Endothelial cell of umbilical vein (primary cell): ENCODE measurements around the gene HLA-DOA. TPM values are rescaled to one million over a fixed set of nuclear protein-coding genes. Genes with fewer than 3 reads are reported as not detected.

Experiments
- BruUV-seq: library from RNA; stranded (reverse); fragments of 400-500 nt; replicated peaks from 2 replicates; lab custom pipeline; 2021; lab: Mats Ljungman, UMichigan
- CTCF ChIA-PET: fragments of 300-600, 350-600 bp; sonication (Branson Sonifier 250); formaldehyde crosslinking; loops from one replicate; lab custom pipeline; 2021; ENCODE audit warnings: antibody characterized with exemption, inconsistent platforms; lab: Charles Lee
- POLR2A ChIA-PET: fragments of 300-600, 350-600 bp; sonication (Branson Sonifier 250); formaldehyde crosslinking; loops from one replicate; lab custom pipeline; 2021; ENCODE audit warnings: antibody characterized with exemption, inconsistent platforms; lab: Charles Lee
- DNase-seq: peaks from one replicate; pipeline ENCODE4 v3.0.0-alpha.2; 2011; ENCODE audit warnings: low read depth, low spot score
- FAIRE-seq: peaks from 2 replicates; lab custom pipeline; 2011; peaks lifted over from hg19 to GRCh38; lab: Jason Lieb, UNC
- H2AFZ ChIP-seq: 2 replicates; pipeline ENCODE4 v1.6.0; 2012; ENCODE audit warnings: low read depth, low read length, control low read depth, inconsistent platforms
- H3K27ac ChIP-seq: 2 replicates; pipeline ENCODE4 v1.5.1; 2011; ENCODE audit warnings: low read depth, mild to moderate bottlenecking, control low read depth, low read length, moderate library complexity; ENCODE audit not compliant: insufficient read depth
- H3K27me3 ChIP-seq, 2 experiments: 2 replicates each; pipeline versions ENCODE4 v1.6.0 to v1.6.1; 2011; ENCODE audit warnings: low read length in 2 of 2, mixed read lengths in 1 of 2; ENCODE audit not compliant: control insufficient read depth in 2 of 2, insufficient read depth in 2 of 2
- H3K36me3 ChIP-seq, 2 experiments: 2 replicates in 1 of 2; 3 replicates in 1 of 2; pipeline ENCODE4 v1.5.1; 2011; ENCODE audit warnings: low read length in 2 of 2, mild to moderate bottlenecking in 1 of 2, moderate library complexity in 1 of 2; ENCODE audit not compliant: control insufficient read depth in 2 of 2, insufficient read depth in 2 of 2; ENCODE audit errors: extremely low read depth in 1 of 2
- H3K4me1 ChIP-seq: 3 replicates; pipeline ENCODE4 v1.5.1; 2011; ENCODE audit warnings: mild to moderate bottlenecking, low read length; ENCODE audit not compliant: control insufficient read depth, insufficient read depth; ENCODE audit errors: extremely low read depth
- H3K4me2 ChIP-seq: 2 replicates; pipeline ENCODE4 v1.6.1; 2011; ENCODE audit warnings: low read length, control low read depth, mixed read lengths; ENCODE audit not compliant: insufficient read depth
- H3K4me3 ChIP-seq, 3 experiments: fragments of 200-600 bp in 1 of 3; sonication (generic), shearing (Covaris generic) in 1 of 3; replicated peaks in 1 of 3; 2 replicates each; pipeline ENCODE4 v1.5.1; 2011 to 2016; ENCODE audit warnings: control low read depth in 3 of 3, low read length in 3 of 3, mild to moderate bottlenecking in 2 of 3, inconsistent platforms in 1 of 3, low read depth in 1 of 3, moderate library complexity in 1 of 3; ENCODE audit not compliant: insufficient read depth in 1 of 3
- H3K79me2 ChIP-seq: 2 replicates; pipeline ENCODE4 v1.6.0; 2012; ENCODE audit warnings: low read length, inconsistent platforms; ENCODE audit not compliant: control insufficient read depth, insufficient read depth
- H3K9ac ChIP-seq: replicated peaks from 2 replicates; pipeline ENCODE3; 2011; ENCODE audit warnings: low read length, control low read depth; ENCODE audit not compliant: insufficient read depth; ENCODE audit errors: extremely low read depth
- H3K9me1 ChIP-seq: replicated peaks from 3 replicates; pipeline ENCODE4 v1.6.0; 2011; ENCODE audit warnings: mild to moderate bottlenecking, low read length; ENCODE audit not compliant: control insufficient read depth, insufficient read depth; ENCODE audit errors: extremely low read depth
- H3K9me3 ChIP-seq: replicated peaks from 2 replicates; pipeline ENCODE4 v1.5.1; 2012; ENCODE audit warnings: low read length, inconsistent platforms; ENCODE audit not compliant: control insufficient read depth, insufficient read depth
- H4K20me1 ChIP-seq: replicated peaks from 2 replicates; pipeline ENCODE3; 2011; ENCODE audit warnings: mild to moderate bottlenecking, low read length; ENCODE audit not compliant: control insufficient read depth, insufficient read depth; ENCODE audit errors: extremely low read depth
- CTCF ChIP-seq, 2 donors: IDR thresholded peaks; 1 replicate in 1 of 2; 2 replicates in 1 of 2; pipeline ENCODE4 v1.5.1; 2011; ENCODE audit warnings: low read length in 2 of 2, mild to moderate bottlenecking in 2 of 2, moderate library complexity in 2 of 2, control low read depth in 1 of 2, inconsistent platforms in 1 of 2, low read depth in 1 of 2; ENCODE audit not compliant: insufficient read depth in 1 of 2; ENCODE audit errors: extremely low read depth in 1 of 2
- EZH2 ChIP-seq: IDR thresholded peaks from 2 replicates; pipeline ENCODE4 v1.6.1; 2012; ENCODE audit warnings: borderline replicate concordance, low read depth, mild to moderate bottlenecking, moderate library complexity, low read length, inconsistent platforms; ENCODE audit not compliant: severe bottlenecking
- FOS ChIP-seq: IDR thresholded peaks from 2 replicates; pipeline ENCODE4 v1.6.1; 2011; ENCODE audit warnings: mild to moderate bottlenecking, low read length, moderate library complexity, borderline replicate concordance; ENCODE audit not compliant: insufficient read depth
- GATA2 ChIP-seq: IDR thresholded peaks from 2 replicates; pipeline ENCODE4 v1.7.0; 2011; ENCODE audit warnings: low read depth, mild to moderate bottlenecking, moderate library complexity, mixed read lengths, low read length; ENCODE audit not compliant: insufficient read length, insufficient read depth
- JUN ChIP-seq: IDR thresholded peaks from 2 replicates; pipeline ENCODE4 v1.6.1; 2011; ENCODE audit warnings: borderline replicate concordance, low read depth; ENCODE audit not compliant: insufficient read length, insufficient read depth
- MAX ChIP-seq: IDR thresholded peaks from 2 replicates; pipeline ENCODE4 v1.6.1; 2011; ENCODE audit not compliant: insufficient read depth, insufficient read length
- MYC ChIP-seq: IDR thresholded peaks from one replicate; pipeline ENCODE4 v1.6.1; 2011; ENCODE audit warnings: mild to moderate bottlenecking, low read depth, low read length
- POLR2A ChIP-seq: IDR thresholded peaks from 2 replicates; pipeline ENCODE4 v1.6.1; 2012; ENCODE audit warnings: low read depth, mild to moderate bottlenecking, control low read depth, low read length
- POLR2AphosphoS5 ChIP-seq: IDR thresholded peaks from 2 replicates; pipeline ENCODE4 v1.6.1; 2012; ENCODE audit warnings: low read depth, mild to moderate bottlenecking, control low read depth, low read length, moderate library complexity; ENCODE audit not compliant: insufficient read depth
- dilution Hi-C: fragments of 300-500 bp; cut with MboI; formaldehyde crosslinking; loops from one replicate; pipeline ENCODE4 v1.15.0; 2019; ENCODE audit warnings: low sequenced_read_pairs; ENCODE audit not compliant: extremely low pct_ligation_motif_present
- intact Hi-C: fragments of 100-400 bp; cut with micrococcal nuclease; formaldehyde crosslinking; loops from one replicate; pipeline ENCODE4 v1.10.0; 2022
- polyA plus RNA-seq, 4 experiments: library from polyadenylated mRNA; depleted of rRNA in 3 of 4; stranded (reverse) in 3 of 4; unstranded in 1 of 4; fragments of >200 nt; gene quantifications; 2 replicates each; pipeline versions ENCODE4 v1.2.1 to v1.2.3, GENCODE V29; 2011 to 2012; ENCODE audit warnings: missing spikeins in 1 of 4
- total RNA-seq: library from RNA; stranded (reverse); gene quantifications from 2 replicates; pipeline ENCODE4 v1.2.3, GENCODE V29; 2021

Gene HLA-DOA
- total and polyA plus RNA-seq, 2 donors (not counting 3 experiments of a cell fraction or from before 2014, with no cell fraction given), result not detected

DNA sequence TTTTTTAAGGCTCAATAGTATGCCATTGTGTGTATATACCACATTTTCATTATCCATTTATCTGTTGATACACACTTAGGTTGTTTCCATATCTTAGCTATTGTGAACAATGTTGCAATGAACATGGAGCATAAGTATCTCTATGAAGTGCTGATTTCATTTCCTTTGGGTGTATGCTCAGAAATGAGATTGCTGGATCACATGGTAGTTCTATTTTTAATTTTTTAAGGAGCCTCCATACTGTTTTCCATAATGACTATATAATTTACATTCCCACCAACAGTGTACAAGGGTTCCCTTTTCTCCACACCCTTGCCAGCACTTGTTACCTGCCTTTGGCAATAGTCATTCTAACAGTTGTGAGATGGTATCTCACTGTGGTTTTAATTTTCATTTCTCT lies 15.1 kb upstream of the HLA-DOA start:
- no peak for FAIRE-seq
- Histone ChIP-seq H2AFZ (no peak overlapping the region), H3K36me3 (no peaks in the 10 kb centered on the region), H3K9me1 (no peaks in the 10 kb centered on the region), H3K27me3 (peaks cover 21 to 22% of the 10 kb centered on the region in 2 experiments), H3K4me3 (no peak overlapping the region), H4K20me1 (no peaks in the 10 kb centered on the region), H3K9ac (no peak overlapping the region), H3K9me3 (no peaks in the 10 kb centered on the region), H3K4me1 (peaks cover under 1% of the 10 kb centered on the region), H3K4me2 (no peak overlapping the region), H3K27ac (no peak overlapping the region), H3K79me2 (no peaks in the 10 kb centered on the region)
- DNase-seq, result no peak
- POLR2A ChIA-PET, result no interaction called here
- dilution Hi-C loops, result no loop called here
- TF ChIP-seq EZH2 (no peak), FOS (no peak), GATA2 (no peak), CTCF (IDR thresholded peaks at IDR 0.05; ENCODE audit: extremely low read depth in 1 of 2, insufficient read depth in 1 of 2, low read depth in 1 of 2, low read length in 2 of 2) (no peak), POLR2A (no peak), JUN (no peak)
- CTCF ChIA-PET, result no interaction called here
- BruUV-seq, result no TSS peak
- intact Hi-C loops, result no loop called here

- no peak overlapping the region for H3K4me2 ChIP-seq
- no peaks in the 10 kb centered on the region for H3K9me1 ChIP-seq
- no peak overlapping the region for H2AFZ ChIP-seq
- no peaks in the 10 kb centered on the region for H3K9me3 ChIP-seq
- TF ChIP-seq MAX (no peak), FOS (no peak), GATA2 (no peak), POLR2A (no peak), JUN (no peak), POLR2AphosphoS5 (no peak), MYC (no peak), EZH2 (no peak)
- DNase-seq (no peak), FAIRE-seq (no peak)
- H3K4me3 ChIP-seq, result no peak overlapping the region
- H4K20me1 ChIP-seq, result no peaks in the 10 kb centered on the region
- H3K36me3 ChIP-seq, result no peaks in the 10 kb centered on the region
- CTCF ChIA-PET, result no interaction called here
- H3K4me1 ChIP-seq, result peaks cover 8% of the 10 kb centered on the region
- H3K27ac ChIP-seq, result no peak overlapping the region
- dilution Hi-C loops, result no loop called here
- intact Hi-C loops, result no loop called here
- no peaks in the 10 kb centered on the region for H3K79me2 ChIP-seq
- no TSS peak for BruUV-seq
- H3K9ac ChIP-seq, result no peak overlapping the region
- H3K27me3 ChIP-seq, result peaks cover 17 to 18% of the 10 kb centered on the region in 2 experiments
- POLR2A ChIA-PET, result no interaction called here
Observed at GRCh38 chr6:33023536-33023935, 14.1 kb upstream of the HLA-DOA start.
